ENCODE data around the gene AUTS2.

AUTS2 gene

DNA sequence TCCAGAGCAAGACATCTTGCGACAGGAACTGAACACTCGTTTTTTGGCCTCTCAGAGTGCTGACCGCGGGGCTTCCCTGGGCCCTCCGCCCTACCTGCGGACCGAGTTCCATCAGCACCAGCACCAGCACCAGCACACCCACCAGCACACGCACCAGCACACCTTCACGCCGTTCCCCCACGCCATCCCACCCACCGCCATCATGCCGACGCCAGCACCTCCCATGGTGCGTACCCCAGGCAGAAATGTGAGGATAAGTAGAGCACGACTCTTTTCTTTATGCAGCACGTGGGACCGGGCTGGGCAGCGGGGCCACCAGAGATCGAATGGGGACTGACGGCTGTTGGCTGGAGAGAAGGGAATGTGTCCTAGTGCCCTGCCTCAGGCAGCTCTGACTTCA lies 1167.8 kb downstream of the AUTS2 start:
- Histone ChIP-seq H3K4me1 (ENCODE audit: insufficient read depth, insufficient read length) (peaks cover 9% of the 10 kb centered on the region), H3K9me3 (ENCODE audit: insufficient read depth, low read length) (no peaks in the 10 kb centered on the region), H3K36me3 (ENCODE audit: insufficient read depth, insufficient read length, low read length) (peaks cover 61% of the 10 kb centered on the region), H3K9ac (ENCODE audit: insufficient read length, low read depth) (no peak overlapping the region), H3K27me3 (ENCODE audit: insufficient read depth, insufficient read length) (no peaks in the 10 kb centered on the region), H3K4me3 (ENCODE audit: insufficient read length, low read depth) (no peak overlapping the region)
- no peak for TF ChIP-seq SUZ12 (IDR thresholded peaks at IDR 0.05; ENCODE audit: extremely low read depth, insufficient read depth, insufficient read length)
- no peak for DNase-seq (ENCODE audit: low read depth, low spot score)

DNA sequence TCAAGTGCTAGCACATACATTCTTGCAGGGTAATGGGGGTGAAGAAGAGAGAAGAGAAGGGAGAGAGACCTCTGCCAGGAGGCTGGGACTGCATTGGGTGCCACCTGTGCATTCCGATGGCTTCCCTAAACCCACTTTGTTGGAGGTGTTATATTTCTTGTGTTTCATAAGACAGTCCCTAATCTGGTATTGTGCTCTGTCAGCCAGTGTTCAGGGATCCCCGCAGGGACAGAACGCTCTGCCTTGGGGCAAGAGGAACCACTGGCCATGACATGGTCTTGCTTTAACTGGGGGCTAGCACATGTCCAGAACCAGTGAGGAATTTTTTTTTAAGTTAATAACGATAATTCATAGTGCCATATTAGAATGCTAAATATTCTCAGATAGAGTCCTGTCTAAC lies 1168.4 kb downstream of the AUTS2 start:
- DNase-seq (ENCODE audit: low read depth, low spot score) = no peak
- Histone ChIP-seq H3K4me3 (ENCODE audit: insufficient read length, low read depth) (no peak overlapping the region), H3K4me1 (ENCODE audit: insufficient read depth, insufficient read length) (peaks cover 9% of the 10 kb centered on the region), H3K27me3 (ENCODE audit: insufficient read depth, insufficient read length) (no peaks in the 10 kb centered on the region), H3K9me3 (ENCODE audit: insufficient read depth, low read length) (no peaks in the 10 kb centered on the region), H3K9ac (ENCODE audit: insufficient read length, low read depth) (no peak overlapping the region), H3K36me3 (ENCODE audit: insufficient read depth, insufficient read length, low read length) (peaks cover 67% of the 10 kb centered on the region)
- TF ChIP-seq ZNF274 (IDR thresholded peaks at IDR 0.05; ENCODE audit: low read depth, low read length) (no peak), YY1 (IDR thresholded peaks at IDR 0.05; ENCODE audit: insufficient read depth, insufficient read length) (no peak), SUZ12 (IDR thresholded peaks at IDR 0.05; ENCODE audit: extremely low read depth, insufficient read depth, insufficient read length) (no peak)

DNA sequence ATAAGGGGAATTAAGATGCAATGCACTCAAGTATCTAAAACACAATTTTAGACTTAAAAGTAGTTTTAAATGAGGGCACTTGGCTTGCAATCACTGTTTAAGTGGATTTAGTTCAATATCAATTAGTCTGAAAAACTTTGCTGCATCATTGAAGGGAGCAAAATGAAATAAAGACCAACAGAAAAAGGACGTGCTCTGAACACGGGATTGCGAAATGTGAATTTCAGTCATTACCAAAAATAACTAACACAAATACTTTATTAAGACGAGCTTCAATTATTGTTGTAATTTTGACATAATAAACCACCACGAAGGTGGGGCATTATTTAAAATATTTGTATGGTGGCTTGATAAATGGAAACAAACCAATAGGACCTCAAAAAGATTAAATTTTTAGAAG lies 1171.9 kb downstream of the AUTS2 start:
- H3K9ac ChIP-seq (ENCODE audit: insufficient read length, low read depth) = no peak overlapping the region
- TF ChIP-seq ZNF274 (IDR thresholded peaks at IDR 0.05; ENCODE audit: low read depth, low read length) (no peak), SUZ12 (IDR thresholded peaks at IDR 0.05; ENCODE audit: extremely low read depth, insufficient read depth, insufficient read length) (no peak), YY1 (IDR thresholded peaks at IDR 0.05; ENCODE audit: insufficient read depth, insufficient read length) (no peak)
- peaks cover 82% of the 10 kb centered on the region for H3K36me3 ChIP-seq (ENCODE audit: insufficient read depth, insufficient read length, low read length)
- H3K27me3 ChIP-seq (ENCODE audit: insufficient read depth, insufficient read length) = no peaks in the 10 kb centered on the region
- H3K4me1 ChIP-seq (ENCODE audit: insufficient read depth, insufficient read length) = no peaks in the 10 kb centered on the region
- no peak for DNase-seq (ENCODE audit: low read depth, low spot score)
- H3K4me3 ChIP-seq (ENCODE audit: insufficient read length, low read depth) = no peak overlapping the region
- no peaks in the 10 kb centered on the region for H3K9me3 ChIP-seq (ENCODE audit: insufficient read depth, low read length)

DNA sequence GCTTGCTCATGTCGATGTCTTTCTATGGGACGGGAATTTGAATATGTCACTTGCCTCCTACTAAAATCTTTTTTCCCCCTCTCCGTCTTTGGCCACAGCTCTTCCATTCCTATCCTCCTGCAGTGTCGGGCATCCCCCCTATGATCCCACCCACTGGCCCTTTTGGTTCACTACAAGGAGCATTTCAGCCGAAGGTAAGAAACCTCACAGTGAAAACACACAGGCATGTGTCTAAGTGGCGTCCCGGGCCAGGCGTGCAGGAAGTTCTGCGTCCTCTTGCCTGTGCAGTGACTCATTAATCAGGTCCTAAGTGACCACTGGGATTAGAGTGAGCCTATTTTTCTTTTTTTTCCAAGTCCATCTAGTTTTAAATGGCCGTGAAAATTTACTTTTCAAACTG lies 1173.2 kb downstream of the AUTS2 start:
- Histone ChIP-seq H3K4me3 (ENCODE audit: insufficient read length, low read depth) (no peak overlapping the region), H3K9ac (ENCODE audit: insufficient read length, low read depth) (no peak overlapping the region), H3K9me3 (ENCODE audit: insufficient read depth, low read length) (no peaks in the 10 kb centered on the region), H3K36me3 (ENCODE audit: insufficient read depth, insufficient read length, low read length) (peaks cover 82% of the 10 kb centered on the region), H3K4me1 (ENCODE audit: insufficient read depth, insufficient read length) (no peaks in the 10 kb centered on the region), H3K27me3 (ENCODE audit: insufficient read depth, insufficient read length) (no peaks in the 10 kb centered on the region)
- DNase-seq (ENCODE audit: low read depth, low spot score) = no peak
- no peak for TF ChIP-seq ZNF274 (IDR thresholded peaks at IDR 0.05; ENCODE audit: low read depth, low read length)
- no peak for TF ChIP-seq YY1 (IDR thresholded peaks at IDR 0.05; ENCODE audit: insufficient read depth, insufficient read length)
- TF ChIP-seq SUZ12 (IDR thresholded peaks at IDR 0.05; ENCODE audit: extremely low read depth, insufficient read depth, insufficient read length) = no peak

DNA sequence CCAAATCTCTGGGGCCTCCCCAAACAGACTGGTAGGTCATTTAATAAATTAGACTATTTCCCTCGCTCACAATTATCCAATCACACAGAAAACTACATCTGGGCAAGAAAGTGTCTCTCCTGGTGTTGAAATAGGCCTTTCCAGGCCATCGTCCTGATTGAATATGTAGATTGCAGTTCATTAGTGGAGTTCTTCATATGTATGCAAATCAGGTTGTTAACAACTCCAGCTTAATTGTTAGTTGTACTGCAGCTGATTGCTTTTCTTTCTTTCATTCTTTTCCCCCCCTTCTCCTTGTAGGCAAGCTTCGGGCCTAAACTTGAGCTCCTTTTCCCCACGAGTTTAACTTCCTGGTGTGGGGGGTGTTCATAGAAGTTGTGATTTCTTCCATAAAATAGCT lies 1174.6 kb downstream of the AUTS2 start:
- H3K36me3 ChIP-seq (ENCODE audit: insufficient read depth, insufficient read length, low read length) = peaks cover 83% of the 10 kb centered on the region

DNA sequence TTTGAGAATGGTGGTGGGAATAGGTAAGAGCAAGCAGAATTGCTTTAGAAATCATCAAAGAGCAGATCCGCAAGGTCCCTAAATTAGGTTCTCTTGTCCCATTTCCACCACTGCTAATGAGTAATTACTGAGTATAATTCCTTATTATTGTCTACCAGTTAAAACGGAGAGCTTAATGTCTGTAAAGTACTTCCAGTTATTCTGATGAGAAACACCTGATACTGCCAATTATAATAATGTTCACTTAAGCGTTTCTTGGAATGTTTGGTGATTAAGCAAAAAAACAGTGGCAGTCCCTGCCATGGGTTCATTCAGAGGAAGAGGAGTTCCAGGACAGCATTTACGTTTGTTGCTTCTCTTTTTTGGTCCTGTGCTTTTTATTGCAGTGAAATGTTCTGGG lies 1175.1 kb downstream of the AUTS2 start:
- TF ChIP-seq SUZ12 (IDR thresholded peaks at IDR 0.05; ENCODE audit: extremely low read depth, insufficient read depth, insufficient read length) = no peak
- TF ChIP-seq ZNF274 (IDR thresholded peaks at IDR 0.05; ENCODE audit: low read depth, low read length) = no peak
- TF ChIP-seq YY1 (IDR thresholded peaks at IDR 0.05; ENCODE audit: insufficient read depth, insufficient read length) = no peak
- no peak overlapping the region for H3K9ac ChIP-seq (ENCODE audit: insufficient read length, low read depth)
- DNase-seq (ENCODE audit: low read depth, low spot score) = no peak
- H3K36me3 ChIP-seq (ENCODE audit: insufficient read depth, insufficient read length, low read length) = peaks cover 83% of the 10 kb centered on the region
- no peak overlapping the region for H3K4me3 ChIP-seq (ENCODE audit: insufficient read length, low read depth)
- H3K4me1 ChIP-seq (ENCODE audit: insufficient read depth, insufficient read length) = no peaks in the 10 kb centered on the region
- H3K27me3 ChIP-seq (ENCODE audit: insufficient read depth, insufficient read length) = no peaks in the 10 kb centered on the region
- H3K9me3 ChIP-seq (ENCODE audit: insufficient read depth, low read length) = no peaks in the 10 kb centered on the region

More for the DNA sequence above, 1174.6 kb downstream of the AUTS2 start:
- Histone ChIP-seq H3K4me3 (ENCODE audit: insufficient read length, low read depth) (no peak overlapping the region), H3K27me3 (ENCODE audit: insufficient read depth, insufficient read length) (no peaks in the 10 kb centered on the region), H3K9me3 (ENCODE audit: insufficient read depth, low read length) (no peaks in the 10 kb centered on the region), H3K9ac (ENCODE audit: insufficient read length, low read depth) (no peak overlapping the region), H3K4me1 (ENCODE audit: insufficient read depth, insufficient read length) (no peaks in the 10 kb centered on the region)
- TF ChIP-seq ZNF274 (IDR thresholded peaks at IDR 0.05; ENCODE audit: low read depth, low read length) = no peak
- no peak for TF ChIP-seq YY1 (IDR thresholded peaks at IDR 0.05; ENCODE audit: insufficient read depth, insufficient read length)
- no peak for TF ChIP-seq SUZ12 (IDR thresholded peaks at IDR 0.05; ENCODE audit: extremely low read depth, insufficient read depth, insufficient read length)
- DNase-seq (ENCODE audit: low read depth, low spot score) = no peak

DNA sequence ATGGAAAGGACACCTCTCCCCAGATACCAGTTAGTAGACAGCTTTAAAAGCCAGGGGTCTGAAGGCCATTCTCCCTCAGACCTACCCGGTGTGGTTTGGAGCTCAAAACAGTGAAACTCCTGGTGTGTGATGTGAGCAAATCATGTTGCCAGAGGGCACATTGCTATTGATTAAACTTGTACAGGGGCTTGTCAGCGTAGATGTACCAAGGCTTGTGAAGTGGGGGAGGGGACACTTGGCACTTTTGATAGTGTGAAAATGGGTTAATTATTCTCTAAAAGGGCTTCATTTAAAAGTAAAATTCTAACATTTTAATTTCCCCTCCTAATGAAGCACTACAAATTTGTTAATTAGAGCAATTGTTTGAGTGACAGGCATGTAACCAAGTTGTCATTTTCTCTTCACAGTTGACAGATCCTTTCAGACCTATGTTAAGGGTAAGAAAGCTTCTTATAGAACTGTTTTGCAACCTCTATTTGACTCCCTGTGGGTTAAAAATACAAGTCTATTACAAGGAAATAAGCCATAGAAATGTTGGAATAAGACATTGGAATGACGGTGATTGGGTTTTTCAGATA lies 1176.8 kb downstream of the AUTS2 start:
- Histone ChIP-seq H3K9me3 (ENCODE audit: insufficient read depth, low read length) (no peaks in the 10 kb centered on the region), H3K4me3 (ENCODE audit: insufficient read length, low read depth) (no peak overlapping the region), H3K36me3 (ENCODE audit: insufficient read depth, insufficient read length, low read length) (peaks cover 88% of the 10 kb centered on the region), H3K4me1 (ENCODE audit: insufficient read depth, insufficient read length) (no peaks in the 10 kb centered on the region), H3K9ac (ENCODE audit: insufficient read length, low read depth) (no peak overlapping the region), H3K27me3 (ENCODE audit: insufficient read depth, insufficient read length) (no peaks in the 10 kb centered on the region)
- DNase-seq (ENCODE audit: low read depth, low spot score) = no peak
- TF ChIP-seq YY1 (IDR thresholded peaks at IDR 0.05; ENCODE audit: insufficient read depth, insufficient read length) = no peak
- no peak for TF ChIP-seq SUZ12 (IDR thresholded peaks at IDR 0.05; ENCODE audit: extremely low read depth, insufficient read depth, insufficient read length)
- TF ChIP-seq ZNF274 (IDR thresholded peaks at IDR 0.05; ENCODE audit: low read depth, low read length) = no peak
